DND-41 (cell line): Measurements from ENCODE around the gene EHHADH.

Experiments
- CTCF ChIP-seq: IDR thresholded peaks from 2 replicates; pipeline ENCODE4 v1.5.1; 2012; ENCODE audit warnings: borderline replicate concordance, low read length, moderate library complexity, mild to moderate bottlenecking; ENCODE audit not compliant: poor library complexity, severe bottlenecking; ENCODE audit errors: extremely low read depth
- EZH2 ChIP-seq: IDR thresholded peaks from 3 replicates; pipeline ENCODE4 v1.6.1; 2012; ENCODE audit warnings: borderline replicate concordance, low read depth, mild to moderate bottlenecking, moderate library complexity, low read length, inconsistent platforms; ENCODE audit not compliant: severe bottlenecking

GRCh38 chr3:185207481-185207880 lies 46.4 kb downstream of the EHHADH start:
- TF ChIP-seq CTCF = no peak
- TF ChIP-seq EZH2 = no peak
